GM18873 (cell line): ENCODE measurements around the gene NOL4L.
"Not testable (repeated sequence)": the region's sequence is repeated elsewhere in the genome, so short reads cannot be mapped to it uniquely, and the experiment has no call there.

Experiments
- ATAC-seq: cut with Tn5 transposase; IDR thresholded peaks from one replicate; pipeline ENCODE4 v1.9.1; 2021; ENCODE audit warnings: mild to moderate bottlenecking, moderate library complexity, moderate number of reproducible peaks; ENCODE audit not compliant: unreplicated experiment, low FRiP score

NOL4L gene

GRCh38 chr20:32598606-32599005, 13.5 kb upstream of the NOL4L start:
- no peak for ATAC-seq

GRCh38 chr20:32597714-32598113, 12.6 kb upstream of the NOL4L start:
- ATAC-seq, result no peak

GRCh38 chr20:32596681-32597252, 11.6 kb upstream of the NOL4L start:
- no peak for ATAC-seq

GRCh38 chr20:32595143-32595542, 10.0 kb upstream of the NOL4L start:
- ATAC-seq, result no peak

GRCh38 chr20:32594669-32595068, 9.5 kb upstream of the NOL4L start:
- ATAC-seq, result not testable (repeated sequence)

GRCh38 chr20:32594204-32594603, 9.1 kb upstream of the NOL4L start:
- no peak for ATAC-seq

GRCh38 chr20:32592616-32593015, 7.5 kb upstream of the NOL4L start:
- ATAC-seq, result not testable (repeated sequence)

GRCh38 chr20:32592022-32592421, 6.9 kb upstream of the NOL4L start:
- no peak for ATAC-seq

- no peak for ATAC-seq
Observed at GRCh38 chr20:32589769-32590168, 4.6 kb upstream of the NOL4L start.

GRCh38 chr20:32589256-32589655, 4.1 kb upstream of the NOL4L start:
- no peak for ATAC-seq

- ATAC-seq, result no peak
Observed at GRCh38 chr20:32588040-32588439, 2.9 kb upstream of the NOL4L start.

GRCh38 chr20:32586291-32586690, 1.2 kb upstream of the NOL4L start:
- ATAC-seq, result no peak

- ATAC-seq, result no peak
Observed at GRCh38 chr20:32585586-32586127, 524 bp upstream of the NOL4L start.

- no peak for ATAC-seq
Observed at GRCh38 chr20:32583581-32584070, 1.5 kb downstream of the NOL4L start.

- ATAC-seq, result no peak
Observed at GRCh38 chr20:32582659-32583580, 2.2 kb downstream of the NOL4L start.

GRCh38 chr20:32581839-32582658, 3.1 kb downstream of the NOL4L start:
- ATAC-seq, result no peak

GRCh38 chr20:32580970-32581838, 3.9 kb downstream of the NOL4L start:
- no peak for ATAC-seq

- ATAC-seq, result no peak
Observed at GRCh38 chr20:32580219-32580969, 4.7 kb downstream of the NOL4L start.

GRCh38 chr20:32578840-32579390, 6.2 kb downstream of the NOL4L start:
- no peak for ATAC-seq
